Measurements from ENCODE around the gene PLCH2.

The PLCH2 gene

DNA sequence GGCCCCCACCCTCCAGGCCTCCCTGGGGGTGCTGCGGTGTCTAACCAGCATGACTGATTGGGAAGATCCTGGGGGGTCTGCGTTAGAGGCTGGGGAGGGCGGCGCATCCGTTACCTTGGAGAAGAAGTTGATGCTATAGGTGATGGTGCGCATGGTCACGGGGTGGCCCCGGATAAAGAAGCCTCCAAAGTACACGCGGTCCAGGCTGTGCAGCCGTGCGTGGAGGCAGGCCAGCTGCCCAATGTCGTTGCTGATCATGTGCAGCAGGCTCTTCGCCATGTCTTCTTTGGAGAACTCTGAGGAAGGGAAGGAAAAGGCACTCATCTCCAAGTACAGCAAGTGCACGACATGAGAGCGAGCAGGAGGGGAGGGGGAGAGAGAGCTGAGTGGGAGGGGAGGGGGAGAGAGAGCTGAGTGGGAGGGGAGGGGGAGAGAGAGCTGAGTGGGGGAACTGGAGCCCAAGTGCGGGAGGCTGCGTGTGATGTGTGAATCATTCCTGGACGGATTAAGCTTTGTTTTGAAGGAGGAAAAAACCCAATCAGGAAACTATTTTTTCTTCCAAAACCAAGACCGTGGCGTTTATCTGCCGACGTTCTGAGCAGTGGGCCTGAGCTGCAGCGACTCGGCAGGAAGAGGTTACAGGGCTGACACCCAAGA, 43.1 kb downstream of the PLCH2 start:
- H4K20me1 ChIP-seq (ENCODE audit: low read depth, low read length): no peaks in the 10 kb centered on the region
- H3K36me3 ChIP-seq (ENCODE audit: low read length): no peaks in the 10 kb centered on the region
- peaks cover 21% of the 10 kb centered on the region for H3K79me2 ChIP-seq (ENCODE audit: insufficient read depth, low read length)
- TF ChIP-seq EZH2phosphoT487 (conservative IDR thresholded peaks at IDR 0.05; ENCODE audit: low read length): no peak
- TF ChIP-seq, protein P1, sequence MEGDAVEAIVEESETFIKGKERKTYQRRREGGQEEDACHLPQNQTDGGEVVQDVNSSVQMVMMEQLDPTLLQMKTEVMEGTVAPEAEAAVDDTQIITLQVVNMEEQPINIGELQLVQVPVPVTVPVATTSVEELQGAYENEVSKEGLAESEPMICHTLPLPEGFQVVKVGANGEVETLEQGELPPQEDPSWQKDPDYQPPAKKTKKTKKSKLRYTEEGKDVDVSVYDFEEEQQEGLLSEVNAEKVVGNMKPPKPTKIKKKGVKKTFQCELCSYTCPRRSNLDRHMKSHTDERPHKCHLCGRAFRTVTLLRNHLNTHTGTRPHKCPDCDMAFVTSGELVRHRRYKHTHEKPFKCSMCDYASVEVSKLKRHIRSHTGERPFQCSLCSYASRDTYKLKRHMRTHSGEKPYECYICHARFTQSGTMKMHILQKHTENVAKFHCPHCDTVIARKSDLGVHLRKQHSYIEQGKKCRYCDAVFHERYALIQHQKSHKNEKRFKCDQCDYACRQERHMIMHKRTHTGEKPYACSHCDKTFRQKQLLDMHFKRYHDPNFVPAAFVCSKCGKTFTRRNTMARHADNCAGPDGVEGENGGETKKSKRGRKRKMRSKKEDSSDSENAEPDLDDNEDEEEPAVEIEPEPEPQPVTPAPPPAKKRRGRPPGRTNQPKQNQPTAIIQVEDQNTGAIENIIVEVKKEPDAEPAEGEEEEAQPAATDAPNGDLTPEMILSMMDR (IDR thresholded peaks at IDR 0.05; ENCODE audit: insufficient read depth, low read length, poor library complexity, severe bottlenecking): no peak
- H3K4me3 ChIP-seq (ENCODE audit: insufficient read depth, low read length, poor library complexity, severe bottlenecking): no peak overlapping the region
- H3F3A ChIP-seq (ENCODE audit: insufficient read depth): no peaks in the 10 kb centered on the region
- H3K9me2 ChIP-seq (replicated peaks; ENCODE audit: insufficient read depth, low read length): no peaks in the 10 kb centered on the region
- H3K4me2 ChIP-seq (ENCODE audit: low read depth, low read length, poor library complexity, severe bottlenecking): no peak overlapping the region
- H2AFZ ChIP-seq (ENCODE audit: low read depth, low read length, severe bottlenecking): no peak overlapping the region
- H3K9me3 ChIP-seq (ENCODE audit: insufficient read depth, low read length): no peaks in the 10 kb centered on the region
- H3K27me3 ChIP-seq (ENCODE audit: low read length): no peaks in the 10 kb centered on the region
- no peak overlapping the region for H3K27ac ChIP-seq (ENCODE audit: low read depth, low read length)
- no peak overlapping the region for H3K9ac ChIP-seq (ENCODE audit: low read length)

- H3K9ac ChIP-seq (ENCODE audit: low read length): no peak overlapping the region
- H3K27me3 ChIP-seq (ENCODE audit: low read length): no peaks in the 10 kb centered on the region
- no peak overlapping the region for H3K27ac ChIP-seq (ENCODE audit: low read depth, low read length)
- TF ChIP-seq, protein P1 (IDR thresholded peaks at IDR 0.05; ENCODE audit: insufficient read depth, low read length, poor library complexity, severe bottlenecking): no peak
- TF ChIP-seq EZH2phosphoT487 (conservative IDR thresholded peaks at IDR 0.05; ENCODE audit: low read length): no peak
- no peak overlapping the region for H3K4me3 ChIP-seq (ENCODE audit: insufficient read depth, low read length, poor library complexity, severe bottlenecking)
- H3F3A ChIP-seq (ENCODE audit: insufficient read depth): no peaks in the 10 kb centered on the region
- H3K9me2 ChIP-seq (replicated peaks; ENCODE audit: insufficient read depth, low read length): no peaks in the 10 kb centered on the region
- H3K4me2 ChIP-seq (ENCODE audit: low read depth, low read length, poor library complexity, severe bottlenecking): no peak overlapping the region
- H4K20me1 ChIP-seq (ENCODE audit: low read depth, low read length): no peaks in the 10 kb centered on the region
- peaks cover 26% of the 10 kb centered on the region for H3K79me2 ChIP-seq (ENCODE audit: insufficient read depth, low read length)
- H2AFZ ChIP-seq (ENCODE audit: low read depth, low read length, severe bottlenecking): no peak overlapping the region
- no peaks in the 10 kb centered on the region for H3K36me3 ChIP-seq (ENCODE audit: low read length)
- no peaks in the 10 kb centered on the region for H3K9me3 ChIP-seq (ENCODE audit: insufficient read depth, low read length)
These were observed 43.6 kb downstream of the PLCH2 start for GRCh38 chr1:2519729-2520128.

GRCh38 chr1:2520206-2520605, 44.1 kb downstream of the PLCH2 start:
- no peak overlapping the region for H3K4me3 ChIP-seq (ENCODE audit: insufficient read depth, low read length, poor library complexity, severe bottlenecking)
- no peaks in the 10 kb centered on the region for H3F3A ChIP-seq (ENCODE audit: insufficient read depth)
- H3K9me2 ChIP-seq (replicated peaks; ENCODE audit: insufficient read depth, low read length): no peaks in the 10 kb centered on the region
- H3K4me2 ChIP-seq (ENCODE audit: low read depth, low read length, poor library complexity, severe bottlenecking): no peak overlapping the region
- H3K27me3 ChIP-seq (ENCODE audit: low read length): no peaks in the 10 kb centered on the region
- TF ChIP-seq, protein P1 (IDR thresholded peaks at IDR 0.05; ENCODE audit: insufficient read depth, low read length, poor library complexity, severe bottlenecking): no peak
- no peak for TF ChIP-seq EZH2phosphoT487 (conservative IDR thresholded peaks at IDR 0.05; ENCODE audit: low read length)
- no peaks in the 10 kb centered on the region for H3K36me3 ChIP-seq (ENCODE audit: low read length)
- no peak overlapping the region for H3K9ac ChIP-seq (ENCODE audit: low read length)
- H2AFZ ChIP-seq (ENCODE audit: low read depth, low read length, severe bottlenecking): no peak overlapping the region
- H3K79me2 ChIP-seq (ENCODE audit: insufficient read depth, low read length): peaks cover 31% of the 10 kb centered on the region
- H3K27ac ChIP-seq (ENCODE audit: low read depth, low read length): no peak overlapping the region
- H4K20me1 ChIP-seq (ENCODE audit: low read depth, low read length): 0 out of 2 replicates have a peak, but pooled peaks cover under 1% of the 10 kb centered on the region
- H3K9me3 ChIP-seq (ENCODE audit: insufficient read depth, low read length): no peaks in the 10 kb centered on the region
